Neural progenitor cell (in vitro differentiated cells): ENCODE results near the gene CRIP3. TPM values are rescaled to one million over a fixed set of nuclear protein-coding genes. Genes with fewer than 3 reads are reported as not detected.

Experiments
- DNase-seq: peaks from one replicate; pipeline ENCODE4 v3.0.0-alpha.2; 2016; ENCODE audit warnings: low spot score
- H2AFZ ChIP-seq: fragments of 200-600 bp; sonication (generic); replicated peaks from 2 replicates; pipeline ENCODE4 v1.6.1; 2016; ENCODE audit warnings: antibody characterized with exemption
- H3F3A ChIP-seq: fragments of 200-600 bp; sonication (generic); 2 replicates; pipeline ENCODE4 v1.6.1; 2016; ENCODE audit warnings: antibody characterized with exemption, low read depth
- H3K27ac ChIP-seq: fragments of 200-600 bp; sonication (generic); 2 replicates; pipeline ENCODE4 v1.5.1; 2016; ENCODE audit warnings: mild to moderate bottlenecking
- H3K27me3 ChIP-seq: fragments of 200-600 bp; sonication (generic); 2 replicates; pipeline ENCODE4 v1.6.1; 2016; ENCODE audit warnings: mild to moderate bottlenecking, moderate library complexity
- H3K36me3 ChIP-seq: fragments of 200-600 bp; sonication (generic); 2 replicates; pipeline ENCODE4 v1.5.1; 2016
- H3K4me1 ChIP-seq: fragments of 200-600 bp; sonication (generic); 2 replicates; pipeline ENCODE4 v1.6.1; 2016; ENCODE audit warnings: mixed run types
- H3K4me2 ChIP-seq: fragments of 200-600 bp; sonication (generic); 2 replicates; pipeline ENCODE4 v1.6.1; 2016
- H3K4me3 ChIP-seq: fragments of 200-600 bp; sonication (generic); 2 replicates; pipeline ENCODE4 v1.5.1; 2016
- H3K79me2 ChIP-seq: fragments of 200-600 bp; sonication (generic); 2 replicates; pipeline ENCODE4 v1.6.1; 2016; ENCODE audit warnings: low read depth
- H3K9ac ChIP-seq: fragments of 200-600 bp; sonication (generic); 2 replicates; pipeline ENCODE4 v1.6.1; 2016
- H3K9me3 ChIP-seq: fragments of 200-600 bp; sonication (generic); 2 replicates; pipeline ENCODE4 v1.5.1; 2016; ENCODE audit warnings: low read depth
- H4K20me1 ChIP-seq: fragments of 200-600 bp; sonication (generic); 2 replicates; pipeline ENCODE4 v1.6.1; 2016; ENCODE audit warnings: low read depth
- H3K27ac Mint-ChIP-seq: 3 replicates; pipeline ENCODE4 v1.8.0; 2021; ENCODE audit warnings: mixed read lengths
- H3K27me3 Mint-ChIP-seq: 2 replicates; pipeline ENCODE4 v1.8.0; 2022; ENCODE audit warnings: low read depth, mild to moderate bottlenecking, inconsistent platforms, moderate library complexity, mixed read lengths; ENCODE audit not compliant: insufficient read depth
- H3K36me3 Mint-ChIP-seq: 3 replicates; pipeline ENCODE4 v1.8.0; 2021; ENCODE audit warnings: mixed read lengths
- H3K4me1 Mint-ChIP-seq: 3 replicates; pipeline ENCODE4 v1.8.0; 2021; ENCODE audit warnings: mixed read lengths
- H3K4me3 Mint-ChIP-seq: 3 replicates; pipeline ENCODE4 v1.8.0; 2021; ENCODE audit warnings: mild to moderate bottlenecking, moderate library complexity, mixed read lengths
- H3K9me3 Mint-ChIP-seq: 3 replicates; pipeline ENCODE4 v1.8.0; 2020; ENCODE audit warnings: mixed read lengths
- EZH2 ChIP-seq: fragments of 200-600 bp; sonication (generic); IDR thresholded peaks from 2 replicates; pipeline ENCODE4 v1.6.1; 2017; ENCODE audit warnings: antibody characterized with exemption, mild to moderate bottlenecking, moderate library complexity
- EZH2phosphoT487 ChIP-seq: fragments of 200-600 bp; sonication (generic); IDR thresholded peaks from 2 replicates; pipeline ENCODE4 v1.6.1; 2017; ENCODE audit warnings: antibody characterized with exemption
- total RNA-seq: library from RNA; depleted of rRNA; stranded (reverse); fragments of >200 nt; gene quantifications from 2 replicates; pipeline ENCODE4 v1.2.3, GENCODE V29; 2015; ENCODE audit warnings: low replicate concordance
- TF ChIP-seq, protein P1 (sequence below): fragments of 200-600 bp; sonication (generic); IDR thresholded peaks from 2 replicates; pipeline ENCODE4 v1.5.1; 2017; ENCODE audit warnings: antibody characterized with exemption, mild to moderate bottlenecking

CRIP3 gene
- total RNA-seq, 1 donor from 2014 or later, result 21.3 TPM

DNA sequence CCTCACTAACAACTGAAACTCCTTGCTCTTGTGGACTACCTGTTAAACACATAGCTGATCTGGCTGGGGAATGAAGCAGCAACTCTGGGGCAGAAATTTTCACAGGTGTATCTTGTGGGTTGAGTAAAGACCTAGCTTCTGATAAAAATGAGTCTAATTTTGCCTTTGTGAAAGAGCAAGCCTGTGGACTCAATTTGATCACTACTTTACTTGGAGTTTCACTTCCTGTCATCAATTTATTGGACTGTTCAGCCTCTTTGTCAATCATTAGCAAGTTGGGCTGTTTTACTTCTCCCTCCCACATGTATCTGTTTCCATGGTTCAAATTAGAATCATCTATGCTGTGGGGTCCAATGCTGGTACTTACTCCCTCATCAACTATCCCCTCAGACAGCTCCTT lies 29.6 kb upstream of the CRIP3 start:
- Mint-ChIP-seq H3K27ac (no peak overlapping the region), H3K4me1 (no peaks in the 10 kb centered on the region), H3K36me3 (peaks cover 41% of the 10 kb centered on the region), H3K9me3 (no peaks in the 10 kb centered on the region), H3K4me3 (no peak overlapping the region), H3K27me3 (no peaks in the 10 kb centered on the region)
- Histone ChIP-seq H4K20me1 (peaks cover 6% of the 10 kb centered on the region), H3K36me3 (no peaks in the 10 kb centered on the region), H3K27me3 (no peaks in the 10 kb centered on the region), H3K9ac (no peak overlapping the region), H3K79me2 (no peaks in the 10 kb centered on the region), H3K4me1 (no peaks in the 10 kb centered on the region), H3K4me2 (no peak overlapping the region), H3K27ac (no peak overlapping the region), H3K4me3 (no peak overlapping the region), H3F3A (peaks cover 10% of the 10 kb centered on the region), H3K9me3 (no peaks in the 10 kb centered on the region), H2AFZ (no peak overlapping the region)
- TF ChIP-seq EZH2phosphoT487 (no peak), EZH2 (no peak)
- TF ChIP-seq, protein P1, sequence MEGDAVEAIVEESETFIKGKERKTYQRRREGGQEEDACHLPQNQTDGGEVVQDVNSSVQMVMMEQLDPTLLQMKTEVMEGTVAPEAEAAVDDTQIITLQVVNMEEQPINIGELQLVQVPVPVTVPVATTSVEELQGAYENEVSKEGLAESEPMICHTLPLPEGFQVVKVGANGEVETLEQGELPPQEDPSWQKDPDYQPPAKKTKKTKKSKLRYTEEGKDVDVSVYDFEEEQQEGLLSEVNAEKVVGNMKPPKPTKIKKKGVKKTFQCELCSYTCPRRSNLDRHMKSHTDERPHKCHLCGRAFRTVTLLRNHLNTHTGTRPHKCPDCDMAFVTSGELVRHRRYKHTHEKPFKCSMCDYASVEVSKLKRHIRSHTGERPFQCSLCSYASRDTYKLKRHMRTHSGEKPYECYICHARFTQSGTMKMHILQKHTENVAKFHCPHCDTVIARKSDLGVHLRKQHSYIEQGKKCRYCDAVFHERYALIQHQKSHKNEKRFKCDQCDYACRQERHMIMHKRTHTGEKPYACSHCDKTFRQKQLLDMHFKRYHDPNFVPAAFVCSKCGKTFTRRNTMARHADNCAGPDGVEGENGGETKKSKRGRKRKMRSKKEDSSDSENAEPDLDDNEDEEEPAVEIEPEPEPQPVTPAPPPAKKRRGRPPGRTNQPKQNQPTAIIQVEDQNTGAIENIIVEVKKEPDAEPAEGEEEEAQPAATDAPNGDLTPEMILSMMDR, result no peak
- no peak for DNase-seq

DNA sequence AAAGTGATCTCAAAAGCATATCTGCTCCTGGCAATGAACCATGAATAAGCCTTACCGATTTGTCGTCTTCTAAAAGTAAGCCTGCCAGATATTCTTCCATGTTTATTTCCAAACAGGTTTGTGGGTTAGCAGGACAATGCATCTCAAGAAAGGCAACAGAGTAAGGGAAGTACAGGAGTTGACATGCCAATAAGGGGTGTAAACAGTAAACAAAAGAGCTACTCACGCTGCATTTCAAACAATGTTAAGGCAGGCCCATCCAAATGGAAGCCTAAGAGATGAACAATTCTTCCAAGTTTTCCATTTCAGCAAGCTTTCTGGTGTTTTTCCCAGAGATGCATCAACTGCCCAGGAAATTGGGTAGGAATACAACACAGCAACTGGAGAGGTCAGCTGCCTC lies 27.8 kb upstream of the CRIP3 start:
- H3K36me3 ChIP-seq, result no peaks in the 10 kb centered on the region
- TF ChIP-seq, protein P1, result no peak
- TF ChIP-seq EZH2phosphoT487 (no peak), EZH2 (no peak)
- no peaks in the 10 kb centered on the region for H3K4me1 ChIP-seq
- Mint-ChIP-seq H3K27ac (no peak overlapping the region), H3K4me1 (no peaks in the 10 kb centered on the region), H3K27me3 (no peaks in the 10 kb centered on the region), H3K9me3 (no peaks in the 10 kb centered on the region), H3K36me3 (peaks cover 29% of the 10 kb centered on the region), H3K4me3 (no peak overlapping the region)
- no peak for DNase-seq
- peaks cover 6% of the 10 kb centered on the region for H4K20me1 ChIP-seq
- no peak overlapping the region for H2AFZ ChIP-seq
- no peak overlapping the region for H3K4me3 ChIP-seq
- H3F3A ChIP-seq, result peaks cover 10% of the 10 kb centered on the region
- no peak overlapping the region for H3K27ac ChIP-seq
- H3K9ac ChIP-seq, result no peak overlapping the region
- H3K9me3 ChIP-seq, result no peaks in the 10 kb centered on the region
- H3K79me2 ChIP-seq, result no peaks in the 10 kb centered on the region
- H3K27me3 ChIP-seq, result no peaks in the 10 kb centered on the region
- H3K4me2 ChIP-seq, result no peak overlapping the region

DNA sequence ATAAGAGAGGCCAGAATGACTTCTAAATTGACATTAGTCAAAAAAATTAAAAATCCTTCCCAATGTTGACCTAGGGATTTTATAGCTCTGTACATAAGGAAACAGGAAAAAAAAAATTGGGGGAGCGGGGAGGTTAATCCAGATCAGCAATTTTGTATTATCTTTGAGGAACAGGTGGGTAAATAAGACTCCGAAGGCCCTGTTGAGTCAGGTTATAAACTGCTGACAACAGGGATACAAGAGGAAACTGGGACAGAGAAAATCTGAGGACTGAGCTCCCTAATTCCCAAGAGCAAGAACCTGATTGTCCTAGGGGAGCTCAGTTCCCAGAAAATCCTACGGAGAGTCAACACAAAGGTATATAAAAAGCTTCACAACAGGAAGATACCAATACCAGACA lies 26.8 kb upstream of the CRIP3 start:
- Histone ChIP-seq H3K27ac (peak overlapping the region; percentile 20), H3K9me3 (no peaks in the 10 kb centered on the region), H4K20me1 (peaks cover 6% of the 10 kb centered on the region), H3K27me3 (no peaks in the 10 kb centered on the region), H2AFZ (no peak overlapping the region), H3K36me3 (no peaks in the 10 kb centered on the region), H3K79me2 (no peaks in the 10 kb centered on the region), H3K4me2 (no peak overlapping the region), H3K9ac (peak overlapping the region; percentile 37), H3K4me3 (no peak overlapping the region), H3K4me1 (no peaks in the 10 kb centered on the region), H3F3A (peaks cover 10% of the 10 kb centered on the region)
- Mint-ChIP-seq H3K9me3 (no peaks in the 10 kb centered on the region), H3K4me1 (no peaks in the 10 kb centered on the region), H3K4me3 (no peak overlapping the region), H3K27me3 (no peaks in the 10 kb centered on the region), H3K36me3 (peaks cover 23% of the 10 kb centered on the region), H3K27ac (no peak overlapping the region)
- no peak for DNase-seq
- TF ChIP-seq EZH2 (no peak), EZH2phosphoT487 (no peak)
- TF ChIP-seq, protein P1, result no peak
